GM10847 (cell line): ENCODE results near the gene DTX1.

ENCODE experiments used
- POLR2A ChIP-seq: IDR thresholded peaks from 2 replicates; pipeline ENCODE4 v1.6.1; 2011; ENCODE audit not compliant: insufficient read length; ENCODE audit errors: extremely low read depth

Gene DTX1

GRCh38 chr12:113077057-113077858 is 20.7 kb downstream of the DTX1 start:
- no peak for TF ChIP-seq POLR2A

- no peak for TF ChIP-seq POLR2A
These were observed 21.3 kb downstream of the DTX1 start for GRCh38 chr12:113077859-113078255.

- TF ChIP-seq POLR2A: no peak
These were observed 25.3 kb downstream of the DTX1 start for GRCh38 chr12:113081873-113082272.

- no peak for TF ChIP-seq POLR2A
These were observed 26.1 kb downstream of the DTX1 start for GRCh38 chr12:113082486-113083148.

GRCh38 chr12:113083863-113084435 is 27.4 kb downstream of the DTX1 start:
- no peak for TF ChIP-seq POLR2A

GRCh38 chr12:113086249-113087164 is 30.0 kb downstream of the DTX1 start:
- TF ChIP-seq POLR2A: no peak

- no peak for TF ChIP-seq POLR2A
These were observed 30.7 kb downstream of the DTX1 start for GRCh38 chr12:113087193-113087592.

- TF ChIP-seq POLR2A: no peak
These were observed 31.5 kb downstream of the DTX1 start for GRCh38 chr12:113088037-113088436.

- TF ChIP-seq POLR2A: no peak
These were observed 32.6 kb downstream of the DTX1 start for GRCh38 chr12:113088971-113089756.

GRCh38 chr12:113089839-113090238 is 33.3 kb downstream of the DTX1 start:
- no peak for TF ChIP-seq POLR2A

- no peak for TF ChIP-seq POLR2A
These were observed 34.2 kb downstream of the DTX1 start for GRCh38 chr12:113090740-113091139.

- TF ChIP-seq POLR2A: no peak
These were observed 35.0 kb downstream of the DTX1 start for GRCh38 chr12:113091506-113091905.

GRCh38 chr12:113092607-113093408 is 36.3 kb downstream of the DTX1 start:
- TF ChIP-seq POLR2A: no peak
